ENCODE data around the gene CDCA7L. TPM values are rescaled to one million over a fixed set of nuclear protein-coding genes. Genes with fewer than 3 reads are reported as not detected.

The CDCA7L gene
- total and polyA plus RNA-seq, 2 of the 4 experiments (the other 2 are of a cell fraction) = 20.4 to 35.0 TPM

- in situ Hi-C loops (cut with MboI; ENCODE audit: low sequenced_read_pairs) (no loop called here), intact Hi-C loops (cut with micrococcal nuclease) (no loop called here), dilution Hi-C loops (cut with HindIII; ENCODE audit: low sequenced_read_pairs, unreplicated experiment) (no loop called here)
- Histone ChIP-seq H2AFZ (replicated peaks; ENCODE audit: low read length, poor library complexity) (no peak overlapping the region), H3K36me3 (ENCODE audit: control insufficient read depth, insufficient read depth, low read length) (peaks cover 13% of the 10 kb centered on the region), H3K4ac (ENCODE audit: low read depth, low read length) (no peak overlapping the region), H2AK5ac (ENCODE audit: low read depth, low read length) (no peak overlapping the region), H2BK5ac (ENCODE audit: low read depth, low read length, poor library complexity, severe bottlenecking) (no peak overlapping the region), H3K14ac (replicated peaks; ENCODE audit: low read depth, low read length) (no peak overlapping the region), H3K23ac (ENCODE audit: low read depth, low read length) (no peak overlapping the region), H2AK9ac (replicated peaks; ENCODE audit: low read depth, low read length, poor library complexity) (peak overlapping the region; percentile 60), H3K27ac (ENCODE audit: insufficient read depth, low read length) (no peak overlapping the region), H3K4me2 (ENCODE audit: low read depth, low read length) (no peak overlapping the region), H3K9me1 (ENCODE audit: insufficient read depth, low read length) (peaks cover 3% of the 10 kb centered on the region; the same call in 1 of the 2 replicates), H4K8ac (ENCODE audit: low read depth in 2 of 2, low read length in 2 of 2) (no peak overlapping the region), H3K18ac (ENCODE audit: low read depth, low read length) (no peak overlapping the region), H4K20me1 (ENCODE audit: insufficient read depth, low read length) (no peaks in the 10 kb centered on the region), H3K9me3 (ENCODE audit: control insufficient read depth, insufficient read depth, low read length) (no peaks in the 10 kb centered on the region), H3K9ac (ENCODE audit: low read depth, low read length) (no peak overlapping the region), H3K79me1 (ENCODE audit: low read depth in 1 of 2, low read length in 2 of 2) (no peaks in the 10 kb centered on the region), H4K5ac (ENCODE audit: low read depth, low read length) (no peak overlapping the region), H3K4me3 (ENCODE audit: insufficient read depth, low read depth, low read length) (no peak overlapping the region), H2BK20ac (ENCODE audit: low read depth, low read length) (no peak overlapping the region), H3K27me3 (ENCODE audit: control insufficient read depth, insufficient read depth, low read length) (no peaks in the 10 kb centered on the region), H3K4me1 (ENCODE audit: control insufficient read depth, insufficient read depth, low read length) (peaks cover 12% of the 10 kb centered on the region), H2BK15ac (ENCODE audit: low read depth, low read length) (no peak overlapping the region), H3K56ac (ENCODE audit: extremely low read depth, insufficient read depth, low read length) (no peak overlapping the region), H2BK120ac (ENCODE audit: low read depth, low read length) (no peak overlapping the region), H4K91ac (ENCODE audit: insufficient read depth, low read depth, low read length) (no peak overlapping the region)
- ChIA-PET POLR2A (ENCODE audit: unreplicated experiment) (no interaction called here), CTCF (no interaction called here)
- TF ChIP-seq USF2 (IDR thresholded peaks at IDR 0.05; ENCODE audit: low read depth, low read length) = no peak
- no peak for TF ChIP-seq RFX5 (IDR thresholded peaks at IDR 0.05; ENCODE audit: low read depth, low read length)
- TF ChIP-seq FOS (IDR thresholded peaks at IDR 0.05; ENCODE audit: low read depth, low read length) = no peak
- TF ChIP-seq SMC3 (IDR thresholded peaks at IDR 0.05; ENCODE audit: low read depth, low read length) = no peak
- TF ChIP-seq MXI1 (IDR thresholded peaks at IDR 0.05; ENCODE audit: borderline replicate concordance, low read depth, low read length) = no peak
- TF ChIP-seq MAZ (IDR thresholded peaks at IDR 0.05; ENCODE audit: borderline replicate concordance, low read depth, low read length) = no peak
- TF ChIP-seq CTCF (conservative IDR thresholded peaks at IDR 0.05; ENCODE audit: low read depth, low read length) = no peak
- no peak for TF ChIP-seq RAD21 (IDR thresholded peaks at IDR 0.05; ENCODE audit: low read length)
- no peak for TF ChIP-seq CHD1 (IDR thresholded peaks at IDR 0.05; ENCODE audit: low read depth, low read length)
- no peak for TF ChIP-seq ELK1 (IDR thresholded peaks at IDR 0.05; ENCODE audit: borderline replicate concordance, low read depth, low read length)
- TF ChIP-seq BHLHE40 (IDR thresholded peaks at IDR 0.05; ENCODE audit: low read depth, low read length) = no peak
- no peak for TF ChIP-seq CEBPB (IDR thresholded peaks at IDR 0.05; ENCODE audit: low read depth, low read length)
- no peak for TF ChIP-seq POLR2A (IDR thresholded peaks at IDR 0.05; ENCODE audit: low read depth, low read length)
- ATAC-seq (ENCODE audit: low read depth) = no peak
- no TSS peak for BruUV-seq (replicated peaks)
- DNase-seq = no peak
- 95% methylated on average over 8 of the region's 17 CpGs; no CpG with 5 or more reads in 1 of the 2 experiments for WGBS, 2 experiments (ENCODE audit: extremely low coverage in 2 of 2, insufficient read length in 1 of 2)
These were observed 47.3 kb downstream of the CDCA7L start for GRCh38 chr7:21898265-21898930.
